Measurements from ENCODE around the gene ANKFY1.

The ANKFY1 gene

GRCh38 chr17:4175921-4176807, 87.6 kb downstream of the ANKFY1 start:
- Histone ChIP-seq H4K5ac (ENCODE audit: low read length) (no peak overlapping the region), H2BK5ac (ENCODE audit: low read length) (no peak overlapping the region), H3K56ac (ENCODE audit: low read length) (no peak overlapping the region), H3K4me3 (ENCODE audit: low read length) (no peak overlapping the region), H3K79me2 (ENCODE audit: control insufficient read depth, insufficient read depth, low read length) (no peaks in the 10 kb centered on the region), H2BK120ac (ENCODE audit: low read depth, low read length) (no peak overlapping the region), H3K79me1 (ENCODE audit: low read length) (peaks cover 2% of the 10 kb centered on the region), H3K36me3 (ENCODE audit: control insufficient read depth, insufficient read depth, low read length) (peaks cover 33% of the 10 kb centered on the region), H3K27ac (ENCODE audit: low read depth, low read length) (no peak overlapping the region), H3K9ac (ENCODE audit: low read length) (no peak overlapping the region), H3K18ac (ENCODE audit: low read length) (no peak overlapping the region), H3K23ac (ENCODE audit: low read length) (no peak overlapping the region), H2AK5ac (ENCODE audit: low read length) (no peak overlapping the region), H4K8ac (ENCODE audit: low read depth, low read length) (no peak overlapping the region), H3K4ac (ENCODE audit: low read depth, low read length) (no peak overlapping the region), H3K4me2 (ENCODE audit: low read length) (no peak overlapping the region), H3K27me3 (ENCODE audit: insufficient read depth, low read length, poor library complexity) (no peaks in the 10 kb centered on the region), H3K4me1 (ENCODE audit: control insufficient read depth, low read depth, low read length) (no peaks in the 10 kb centered on the region), H2BK15ac (replicated peaks; ENCODE audit: low read depth) (no peak overlapping the region)
- no peak for DNase-seq
- WGBS (ENCODE audit: extremely low coverage, insufficient coverage, low lambda C conversion rate) = 100% methylated on average over 2 of the region's 25 CpGs

- DNase-seq = no peak
- Histone ChIP-seq H2BK15ac (replicated peaks; ENCODE audit: low read depth) (no peak overlapping the region), H3K36me3 (ENCODE audit: control insufficient read depth, insufficient read depth, low read length) (peaks cover 35% of the 10 kb centered on the region), H3K56ac (ENCODE audit: low read length) (no peak overlapping the region), H3K18ac (ENCODE audit: low read length) (no peak overlapping the region), H3K27me3 (ENCODE audit: insufficient read depth, low read length, poor library complexity) (no peaks in the 10 kb centered on the region), H4K8ac (ENCODE audit: low read depth, low read length) (no peak overlapping the region), H3K27ac (ENCODE audit: low read depth, low read length) (no peak overlapping the region), H3K4me3 (ENCODE audit: low read length) (no peak overlapping the region), H2BK5ac (ENCODE audit: low read length) (no peak overlapping the region), H3K4me2 (ENCODE audit: low read length) (no peak overlapping the region), H2AK5ac (ENCODE audit: low read length) (no peak overlapping the region), H3K4ac (ENCODE audit: low read depth, low read length) (no peak overlapping the region), H3K23ac (ENCODE audit: low read length) (no peak overlapping the region), H2BK120ac (ENCODE audit: low read depth, low read length) (no peak overlapping the region), H3K4me1 (ENCODE audit: control insufficient read depth, low read depth, low read length) (no peaks in the 10 kb centered on the region), H3K79me1 (ENCODE audit: low read length) (peaks cover 2% of the 10 kb centered on the region), H3K79me2 (ENCODE audit: control insufficient read depth, insufficient read depth, low read length) (no peaks in the 10 kb centered on the region), H3K9ac (ENCODE audit: low read length) (no peak overlapping the region), H4K5ac (ENCODE audit: low read length) (no peak overlapping the region)
- WGBS (ENCODE audit: extremely low coverage, insufficient coverage, low lambda C conversion rate) = no CpG with 5 or more reads among the region's 3 CpGs
Observed at GRCh38 chr17:4174556-4174955, 89.2 kb downstream of the ANKFY1 start.

DNA sequence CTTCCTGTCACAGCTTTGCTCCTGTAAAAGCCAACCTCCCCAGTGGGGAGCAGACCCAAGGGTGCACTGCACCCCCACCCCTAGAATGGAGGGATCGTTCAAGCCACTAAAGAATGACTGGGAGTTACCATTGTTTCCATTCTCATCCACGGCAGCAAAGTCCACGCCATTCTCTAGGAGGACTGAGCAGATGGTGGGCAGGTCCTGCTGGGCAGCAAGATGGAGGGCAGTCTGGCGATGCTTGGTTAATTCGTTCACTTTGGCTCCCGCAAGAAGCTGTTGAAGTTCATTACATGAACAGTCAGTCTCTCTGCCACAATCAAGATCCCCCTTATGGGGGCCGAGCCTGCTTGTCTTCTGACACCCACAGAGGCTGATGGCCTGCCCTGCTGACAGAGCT, 90.0 kb downstream of the ANKFY1 start:
- Histone ChIP-seq H3K36me3 (ENCODE audit: control insufficient read depth, insufficient read depth, low read length) (peaks cover 33% of the 10 kb centered on the region), H2BK15ac (replicated peaks; ENCODE audit: low read depth) (no peak overlapping the region)
- WGBS (ENCODE audit: extremely low coverage, insufficient coverage, low lambda C conversion rate) = no CpG with 5 or more reads among the region's 7 CpGs

DNA sequence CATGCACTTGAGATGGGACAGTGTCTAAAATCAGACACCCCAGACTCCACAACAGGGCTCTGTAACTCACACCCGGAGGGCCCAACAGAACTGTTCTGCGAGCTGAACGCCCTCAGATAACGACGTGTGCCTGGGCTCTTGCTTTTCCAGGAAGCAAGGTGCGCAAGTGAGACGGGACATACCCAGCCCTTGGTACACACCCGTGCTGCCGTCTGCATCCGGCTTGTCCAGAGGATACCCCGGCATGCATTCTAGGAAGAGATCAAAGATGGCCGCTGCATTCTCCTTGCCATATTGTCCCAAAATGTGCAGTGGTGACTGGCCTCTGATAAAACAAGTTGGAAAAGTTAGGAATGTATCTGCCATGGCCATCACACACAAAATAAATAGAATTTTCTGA, 91.4 kb downstream of the ANKFY1 start:
- Histone ChIP-seq H3K4me3 (ENCODE audit: low read length) (no peak overlapping the region), H3K18ac (ENCODE audit: low read length) (no peak overlapping the region), H4K5ac (ENCODE audit: low read length) (no peak overlapping the region), H4K8ac (ENCODE audit: low read depth, low read length) (no peak overlapping the region), H3K27ac (ENCODE audit: low read depth, low read length) (no peak overlapping the region), H2BK5ac (ENCODE audit: low read length) (no peak overlapping the region), H3K56ac (ENCODE audit: low read length) (no peak overlapping the region), H2AK5ac (ENCODE audit: low read length) (no peak overlapping the region), H3K79me1 (ENCODE audit: low read length) (no peaks in the 10 kb centered on the region), H3K36me3 (ENCODE audit: control insufficient read depth, insufficient read depth, low read length) (peaks cover 25% of the 10 kb centered on the region), H3K79me2 (ENCODE audit: control insufficient read depth, insufficient read depth, low read length) (no peaks in the 10 kb centered on the region), H3K4me2 (ENCODE audit: low read length) (no peak overlapping the region), H3K4ac (ENCODE audit: low read depth, low read length) (no peak overlapping the region), H3K4me1 (ENCODE audit: control insufficient read depth, low read depth, low read length) (no peaks in the 10 kb centered on the region), H2BK120ac (ENCODE audit: low read depth, low read length) (no peak overlapping the region), H3K27me3 (ENCODE audit: insufficient read depth, low read length, poor library complexity) (no peaks in the 10 kb centered on the region), H2BK15ac (replicated peaks; ENCODE audit: low read depth) (no peak overlapping the region), H3K9ac (ENCODE audit: low read length) (no peak overlapping the region), H3K23ac (ENCODE audit: low read length) (no peak overlapping the region)
- no CpG with 5 or more reads among the region's 12 CpGs for WGBS (ENCODE audit: extremely low coverage, insufficient coverage, low lambda C conversion rate)
- no peak for DNase-seq

More for the DNA sequence above, 90.0 kb downstream of the ANKFY1 start:
- Histone ChIP-seq H2BK120ac (ENCODE audit: low read depth, low read length) (no peak overlapping the region), H3K4me3 (ENCODE audit: low read length) (no peak overlapping the region), H3K23ac (ENCODE audit: low read length) (no peak overlapping the region), H3K56ac (ENCODE audit: low read length) (no peak overlapping the region), H3K4me1 (ENCODE audit: control insufficient read depth, low read depth, low read length) (no peaks in the 10 kb centered on the region), H4K5ac (ENCODE audit: low read length) (no peak overlapping the region), H3K27ac (ENCODE audit: low read depth, low read length) (no peak overlapping the region), H3K9ac (ENCODE audit: low read length) (no peak overlapping the region), H3K27me3 (ENCODE audit: insufficient read depth, low read length, poor library complexity) (no peaks in the 10 kb centered on the region), H3K18ac (ENCODE audit: low read length) (no peak overlapping the region), H2AK5ac (ENCODE audit: low read length) (no peak overlapping the region), H4K8ac (ENCODE audit: low read depth, low read length) (no peak overlapping the region), H3K79me1 (ENCODE audit: low read length) (peaks cover 2% of the 10 kb centered on the region), H3K4ac (ENCODE audit: low read depth, low read length) (no peak overlapping the region), H2BK5ac (ENCODE audit: low read length) (no peak overlapping the region), H3K4me2 (ENCODE audit: low read length) (no peak overlapping the region), H3K79me2 (ENCODE audit: control insufficient read depth, insufficient read depth, low read length) (no peaks in the 10 kb centered on the region)
- DNase-seq = no peak

DNA sequence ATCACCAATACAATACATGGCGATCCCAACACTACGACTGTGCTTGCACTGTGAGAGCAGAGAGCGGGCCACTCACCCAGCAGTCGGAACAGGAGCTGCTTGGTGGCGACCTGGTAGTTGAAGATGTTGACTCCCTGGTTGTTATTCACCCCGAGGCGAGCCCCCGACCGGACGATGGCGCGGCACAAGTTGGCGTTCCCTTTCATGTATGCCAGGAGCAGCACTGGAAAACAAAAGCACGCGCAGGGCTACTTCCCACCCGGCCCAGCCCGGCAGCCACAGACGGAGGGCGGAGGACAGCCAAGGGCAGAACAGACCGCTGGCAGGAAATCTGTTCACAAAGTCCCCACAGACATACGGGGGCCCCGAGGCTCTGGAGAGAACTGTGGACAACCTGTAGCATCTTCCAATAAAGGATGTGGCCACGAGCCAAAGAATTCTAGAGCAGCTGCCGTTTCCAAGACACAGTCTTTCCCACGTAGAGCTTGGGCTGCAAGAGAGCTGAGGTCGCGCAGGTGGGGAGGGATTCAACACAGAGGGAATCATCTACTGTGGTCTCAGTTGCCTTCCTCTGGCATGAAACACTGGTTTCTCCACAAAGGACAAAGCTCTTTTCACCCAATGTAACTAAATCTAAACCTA, 93.0 kb downstream of the ANKFY1 start:
- Histone ChIP-seq H3K4me2 (ENCODE audit: low read length) (no peak overlapping the region), H2AK5ac (ENCODE audit: low read length) (no peak overlapping the region), H3K4me3 (ENCODE audit: low read length) (no peak overlapping the region), H2BK120ac (ENCODE audit: low read depth, low read length) (no peak overlapping the region), H3K36me3 (ENCODE audit: control insufficient read depth, insufficient read depth, low read length) (peaks cover 16% of the 10 kb centered on the region), H3K79me2 (ENCODE audit: control insufficient read depth, insufficient read depth, low read length) (no peaks in the 10 kb centered on the region), H3K27ac (ENCODE audit: low read depth, low read length) (no peak overlapping the region), H2BK15ac (replicated peaks; ENCODE audit: low read depth) (no peak overlapping the region), H3K27me3 (ENCODE audit: insufficient read depth, low read length, poor library complexity) (no peaks in the 10 kb centered on the region), H3K56ac (ENCODE audit: low read length) (no peak overlapping the region), H3K18ac (ENCODE audit: low read length) (no peak overlapping the region), H3K4ac (ENCODE audit: low read depth, low read length) (no peak overlapping the region), H3K79me1 (ENCODE audit: low read length) (no peaks in the 10 kb centered on the region), H3K23ac (ENCODE audit: low read length) (no peak overlapping the region), H2BK5ac (ENCODE audit: low read length) (no peak overlapping the region), H4K8ac (ENCODE audit: low read depth, low read length) (no peak overlapping the region), H3K9ac (ENCODE audit: low read length) (no peak overlapping the region), H3K4me1 (ENCODE audit: control insufficient read depth, low read depth, low read length) (no peaks in the 10 kb centered on the region), H4K5ac (ENCODE audit: low read length) (no peak overlapping the region)
- WGBS (ENCODE audit: extremely low coverage, insufficient coverage, low lambda C conversion rate) = no CpG with 5 or more reads among the region's 27 CpGs
- no peak for DNase-seq
